Umbilical cord (tissue), 2 donors: ENCODE results near the gene SYNPR. TPM values are rescaled to one million over a fixed set of nuclear protein-coding genes. Genes with fewer than 3 reads are reported as not detected.
"Not testable (repeated sequence)": the region's sequence is repeated elsewhere in the genome, so short reads cannot be mapped to it uniquely, and the experiment has no call there.

ENCODE experiments used
- DNase-seq: peaks from one replicate; pipeline ENCODE4 v3.0.0-alpha.2; 2015; ENCODE audit warnings: low spot score
- total RNA-seq: library from RNA; depleted of rRNA; stranded (reverse); fragments of >200 nt; gene quantifications from one replicate; pipeline ENCODE4 v1.2.3, GENCODE V29; 2014; ENCODE audit warnings: low replicate concordance; ENCODE audit not compliant: insufficient read depth

Gene SYNPR
- total RNA-seq, 1 donor from 2014 or later: 9.9 TPM

DNA sequence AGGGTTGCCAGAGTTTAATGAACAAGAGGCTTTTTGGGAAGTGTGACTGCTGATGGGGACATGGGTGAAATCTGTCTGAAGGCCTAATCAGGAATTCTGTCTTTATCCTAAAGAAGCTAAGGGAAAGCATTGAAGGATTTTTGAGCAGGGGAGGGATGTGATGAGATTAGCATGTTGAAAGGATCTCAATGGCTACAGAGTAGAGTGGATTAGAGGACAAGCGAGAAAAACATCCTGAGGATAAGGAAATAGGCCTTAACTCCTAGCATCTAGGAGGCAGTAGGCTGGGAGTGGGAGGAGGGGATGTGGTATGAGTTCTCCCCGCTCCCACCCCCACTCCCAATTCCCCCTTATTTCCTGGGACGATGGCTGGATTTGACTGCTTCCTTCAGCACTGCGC lies 339.3 kb downstream of the SYNPR start:
- DNase-seq: no peak

DNA sequence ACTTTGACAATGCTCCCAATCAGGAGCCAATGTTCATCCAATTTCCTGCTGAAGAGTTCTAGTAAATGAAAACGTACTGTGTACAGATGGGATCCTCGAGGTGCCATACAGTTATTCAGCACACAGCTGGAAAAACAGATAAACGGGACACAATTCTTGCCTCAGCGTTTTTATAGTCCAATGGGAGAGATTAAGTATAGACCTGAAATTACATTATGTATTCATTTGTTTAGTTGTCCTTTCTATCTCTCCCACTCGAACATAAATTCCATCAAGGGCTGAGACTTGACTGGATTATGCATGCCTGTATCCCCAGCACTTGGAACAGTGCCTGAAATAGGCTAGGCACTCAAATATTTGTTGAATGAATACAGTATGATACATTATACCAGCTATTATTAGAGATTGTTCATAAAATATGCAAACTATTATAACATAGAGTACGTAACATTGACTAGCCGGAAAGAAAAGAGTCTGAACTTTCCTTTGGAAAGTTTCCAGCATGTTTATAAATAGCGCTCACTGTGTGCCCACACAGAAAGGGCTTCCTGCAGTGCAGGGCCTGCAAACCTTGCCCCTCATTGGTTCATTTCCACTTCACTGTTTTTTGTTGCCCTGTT lies 346.9 kb downstream of the SYNPR start:
- DNase-seq: peak; percentile 54

GRCh38 chr3:63631670-63632069 lies 353.6 kb downstream of the SYNPR start:
- no peak for DNase-seq

DNA sequence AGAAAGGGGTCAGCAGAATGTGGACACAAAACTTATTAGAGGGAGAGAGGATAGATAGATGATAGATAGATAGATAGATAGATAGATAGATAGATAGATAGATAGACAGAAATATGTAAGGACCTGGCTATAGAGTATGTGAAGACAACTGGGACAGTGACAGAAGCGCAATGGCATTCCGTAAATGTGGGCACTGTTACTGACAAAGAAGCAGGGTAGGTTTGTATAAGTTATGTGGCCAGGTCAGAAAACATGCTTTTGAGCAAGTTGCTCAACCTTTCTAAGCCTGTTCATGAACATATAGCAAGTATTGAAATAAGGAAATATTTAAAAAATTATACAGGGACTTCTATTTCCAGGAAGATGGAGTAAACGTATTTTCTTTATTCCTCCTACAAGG lies 357.1 kb downstream of the SYNPR start:
- no peak for DNase-seq

DNA sequence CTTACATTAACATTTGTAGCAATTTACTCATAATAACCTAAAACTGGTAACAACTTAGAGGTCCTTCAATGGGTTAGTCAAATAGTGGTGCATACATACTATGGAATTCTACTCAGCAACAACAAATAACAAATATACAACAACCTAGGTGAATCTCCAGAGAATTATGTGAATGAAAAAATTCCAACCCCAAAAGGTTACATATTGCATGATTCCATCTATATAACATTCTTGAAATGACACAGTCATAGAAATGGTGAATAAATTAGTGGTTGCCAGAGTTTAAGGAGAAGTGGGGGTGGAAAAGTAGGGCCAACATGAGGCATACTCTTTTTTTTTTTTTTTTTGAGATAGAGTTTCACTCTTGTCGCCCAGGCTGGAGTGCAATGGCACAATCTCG lies 361.7 kb downstream of the SYNPR start:
- DNase-seq: no peak

DNA sequence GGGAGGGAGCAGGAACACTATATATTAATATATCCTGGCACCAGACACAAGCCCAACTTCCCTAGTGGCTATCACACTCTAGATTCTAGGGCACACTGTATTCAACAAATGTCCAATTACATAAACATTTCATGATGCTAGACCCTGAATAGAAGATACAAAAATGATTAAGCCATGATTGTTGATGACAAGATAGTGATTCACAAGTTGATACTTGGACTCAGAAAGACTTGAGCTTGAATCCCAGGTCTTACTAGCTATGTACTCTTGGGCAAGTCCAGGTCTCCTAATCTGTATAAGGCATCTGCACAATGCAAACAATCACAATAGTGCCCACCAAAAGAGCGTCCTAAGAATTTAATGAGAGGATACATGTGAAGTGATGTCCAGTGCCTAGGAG lies 364.4 kb downstream of the SYNPR start:
- no peak for DNase-seq

DNA sequence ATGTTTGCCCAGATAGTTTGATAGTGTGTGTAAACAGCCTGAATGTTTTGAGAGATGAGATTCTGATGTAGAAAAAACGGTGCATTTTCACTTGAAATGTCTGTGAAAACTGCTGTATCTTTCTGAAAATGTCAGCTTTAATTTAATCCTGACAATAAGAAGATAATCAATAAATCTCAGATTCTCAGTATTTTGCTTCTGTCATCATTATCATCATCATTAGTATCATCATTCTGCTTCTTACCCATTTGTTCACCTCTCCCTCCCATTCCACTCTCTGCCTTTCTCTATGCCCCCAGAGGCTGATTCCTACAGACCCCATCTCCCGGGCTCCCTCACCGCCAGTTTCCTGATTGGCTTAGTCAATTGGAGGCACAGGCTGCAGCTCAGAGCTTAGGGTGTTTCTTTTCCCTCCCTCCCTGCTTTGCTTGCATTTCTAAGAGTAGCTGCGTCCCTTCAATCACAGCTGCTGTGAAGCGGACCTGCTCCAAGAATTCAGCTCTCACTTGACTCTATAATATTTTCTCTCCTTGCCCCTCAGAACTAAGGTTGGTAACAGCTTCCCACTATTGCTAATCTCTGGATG lies 366.2 kb downstream of the SYNPR start:
- DNase-seq: no peak

DNA sequence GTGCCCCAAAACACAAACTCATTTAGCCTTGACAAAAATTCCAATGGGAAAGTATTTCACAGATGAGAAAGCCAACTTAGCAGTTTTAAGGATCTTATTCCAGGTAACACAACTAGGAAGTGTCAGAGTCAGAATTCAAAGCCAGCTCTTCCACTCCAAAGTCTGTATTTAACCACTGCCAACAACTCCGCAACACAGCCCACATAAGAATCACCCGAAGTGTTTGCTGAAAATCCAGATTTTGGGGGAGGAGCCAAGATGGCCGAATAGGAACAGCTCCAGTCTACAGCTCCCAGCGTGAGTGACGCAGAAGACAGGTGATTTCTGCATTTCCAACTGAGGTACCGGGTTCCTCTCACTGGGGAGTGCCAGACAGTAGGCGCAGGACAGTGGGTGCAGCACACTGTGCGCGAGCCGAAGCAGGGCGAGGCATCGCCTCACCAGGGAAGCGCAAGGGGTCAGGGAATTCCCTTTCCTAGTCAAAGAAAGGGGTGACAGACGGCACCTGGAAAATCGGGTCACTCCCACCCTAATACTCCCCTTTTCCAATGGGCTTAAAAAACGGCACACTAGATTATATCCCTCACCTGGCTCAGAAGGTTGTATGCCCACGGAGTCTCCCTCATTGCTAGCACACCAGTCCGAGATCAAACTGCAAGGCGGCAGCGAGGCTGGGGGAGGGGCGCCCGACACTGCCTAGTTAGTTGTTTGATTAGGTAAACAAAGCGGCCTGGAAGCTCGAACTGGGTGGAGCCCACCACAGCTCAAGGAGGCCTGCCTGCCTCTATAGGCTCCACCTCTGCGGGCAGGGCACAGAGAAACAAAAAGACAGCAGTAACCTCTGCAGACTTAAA lies 367.0 kb downstream of the SYNPR start:
- not testable (repeated sequence) for DNase-seq

GRCh38 chr3:63652066-63652725 lies 374.1 kb downstream of the SYNPR start, which contains the start of gene SNTN:
Gene SNTN, plus strand, starts transcription at chr3:63652675. Its CDS starts 13 bp downstream, at chr3:63652688.
- DNase-seq: no peak

DNA sequence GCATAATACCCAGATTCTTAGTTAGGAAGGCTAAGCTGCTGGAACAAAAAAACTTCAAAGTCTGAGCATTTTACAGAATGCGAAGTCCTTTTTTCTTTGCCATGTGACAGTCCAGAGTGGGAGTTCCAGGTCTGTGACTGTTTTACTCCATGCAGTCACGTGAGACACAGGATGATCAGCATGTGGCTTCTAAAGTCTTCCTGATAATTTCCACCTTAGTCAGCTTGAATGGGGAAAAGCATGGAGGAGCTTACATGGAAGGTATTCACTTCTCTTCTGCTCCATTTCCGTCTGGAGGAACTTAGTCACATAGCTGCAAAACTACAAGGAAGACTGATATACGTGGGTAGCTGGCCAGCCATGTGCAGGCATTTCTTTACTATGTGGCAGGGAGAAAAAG lies 376.1 kb downstream of the SYNPR start:
- DNase-seq: no peak

DNA sequence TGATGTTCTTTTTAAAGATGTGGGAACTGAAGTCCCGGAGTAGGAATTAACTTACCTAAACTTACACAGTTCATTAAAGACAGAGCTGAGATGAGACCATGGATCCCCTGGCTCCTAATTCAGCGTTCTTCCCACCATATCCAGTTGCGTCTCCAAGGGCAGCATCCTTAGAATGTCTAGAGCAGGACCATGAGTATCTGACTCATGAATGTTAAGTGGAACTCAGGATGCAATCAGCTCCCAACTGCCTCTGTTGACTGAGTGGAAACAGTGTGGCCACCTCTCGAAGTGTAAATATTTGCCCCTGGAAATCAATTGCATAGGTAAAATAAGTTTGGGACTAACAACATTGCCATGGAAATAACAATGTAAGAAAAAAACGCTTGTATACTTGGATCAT lies 376.8 kb downstream of the SYNPR start:
- DNase-seq: no peak

GRCh38 chr3:63655519-63655918 lies 377.4 kb downstream of the SYNPR start:
- no peak for DNase-seq

DNA sequence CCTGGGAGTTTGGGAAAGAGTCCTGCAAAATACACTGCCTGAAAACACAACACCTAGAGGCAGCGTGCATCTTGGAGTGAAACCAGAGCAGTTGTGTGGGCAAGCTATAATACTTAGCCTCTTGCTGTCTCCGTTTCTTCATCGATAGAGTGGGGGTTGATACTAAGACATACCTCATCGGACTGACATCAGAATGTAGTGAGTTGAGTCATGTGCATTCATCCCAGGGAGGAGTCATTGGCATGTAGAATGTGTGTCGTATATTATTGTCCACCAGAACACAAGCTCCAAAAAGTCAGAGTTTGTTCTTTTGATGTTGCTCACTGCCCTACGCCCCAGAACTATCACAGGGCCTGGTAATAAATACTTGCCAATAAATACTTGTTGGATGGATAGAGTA lies 378.7 kb downstream of the SYNPR start:
- DNase-seq: no peak

GRCh38 chr3:63661242-63661641 lies 383.1 kb downstream of the SYNPR start:
- no peak for DNase-seq

DNA sequence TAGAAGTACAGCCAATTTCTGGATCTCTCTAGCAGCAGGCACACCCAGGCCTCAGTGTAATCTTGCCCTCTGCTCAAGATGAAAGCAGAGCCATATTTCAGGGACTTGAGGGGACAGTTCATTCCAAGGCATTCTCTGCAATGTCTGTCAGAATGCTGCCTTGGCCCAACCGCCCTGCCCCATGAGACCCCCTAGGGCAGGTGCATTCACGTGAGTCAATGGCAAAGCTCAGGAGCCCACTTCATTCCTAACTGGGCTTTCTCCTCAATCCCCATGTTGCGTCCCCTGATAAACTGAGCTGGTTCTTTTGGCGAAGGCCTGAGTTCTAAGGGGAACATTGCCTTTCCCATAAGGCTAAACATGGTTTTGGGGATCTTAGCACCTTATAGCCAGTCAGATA lies 383.9 kb downstream of the SYNPR start:
- no peak for DNase-seq

GRCh38 chr3:63662500-63662899 lies 384.4 kb downstream of the SYNPR start:
- no peak for DNase-seq
